Duodenal mucosa (tissue), 2 donors: Measurements from ENCODE around the gene NFE2.
"Not testable (repeated sequence)": the region's sequence is repeated elsewhere in the genome, so short reads cannot be mapped to it uniquely, and the experiment has no call there.

Experiments used
- H3K27ac ChIP-seq: one replicate; pipeline ENCODE4 v1.7.0; 2013; ENCODE audit warnings: low read depth, low read length
- H3K27me3 ChIP-seq, 2 donors: one replicate each; pipeline ENCODE4 v1.7.0; 2013; ENCODE audit warnings: low read length in 2 of 2, control low read depth in 1 of 2; ENCODE audit not compliant: insufficient read depth in 2 of 2, control insufficient read depth in 1 of 2
- H3K36me3 ChIP-seq, 2 donors: one replicate each; pipeline ENCODE4 v1.7.0; 2013; ENCODE audit warnings: low read length in 2 of 2, control low read depth in 1 of 2; ENCODE audit not compliant: insufficient read depth in 2 of 2, control insufficient read depth in 1 of 2
- H3K4me1 ChIP-seq, 2 donors: one replicate each; pipeline ENCODE4 v1.7.0; 2013; ENCODE audit warnings: low read length in 2 of 2, control low read depth in 1 of 2; ENCODE audit not compliant: insufficient read depth in 2 of 2, control insufficient read depth in 1 of 2
- H3K4me3 ChIP-seq, 2 donors: one replicate each; pipeline ENCODE4 v1.7.0; 2013; ENCODE audit warnings: low read length in 2 of 2, low read depth in 1 of 2
- H3K9ac ChIP-seq, 2 donors: one replicate each; pipeline ENCODE4 v1.7.0; 2013; ENCODE audit warnings: low read length in 2 of 2, low read depth in 1 of 2
- H3K9me3 ChIP-seq, 2 donors: one replicate each; pipeline ENCODE4 v1.7.0; 2013; ENCODE audit warnings: low read length in 2 of 2, control low read depth in 1 of 2; ENCODE audit not compliant: control insufficient read depth in 1 of 2

The NFE2 gene

GRCh38 chr12:54331461-54331860 is 30.6 kb upstream of the NFE2 start:
- H3K9me3 ChIP-seq, result no peaks in the 10 kb centered on the region
- H3K4me1 ChIP-seq, result peaks cover 26 to 27% of the 10 kb centered on the region in 2 donors
- no peak overlapping the region for H3K27ac ChIP-seq

DNA sequence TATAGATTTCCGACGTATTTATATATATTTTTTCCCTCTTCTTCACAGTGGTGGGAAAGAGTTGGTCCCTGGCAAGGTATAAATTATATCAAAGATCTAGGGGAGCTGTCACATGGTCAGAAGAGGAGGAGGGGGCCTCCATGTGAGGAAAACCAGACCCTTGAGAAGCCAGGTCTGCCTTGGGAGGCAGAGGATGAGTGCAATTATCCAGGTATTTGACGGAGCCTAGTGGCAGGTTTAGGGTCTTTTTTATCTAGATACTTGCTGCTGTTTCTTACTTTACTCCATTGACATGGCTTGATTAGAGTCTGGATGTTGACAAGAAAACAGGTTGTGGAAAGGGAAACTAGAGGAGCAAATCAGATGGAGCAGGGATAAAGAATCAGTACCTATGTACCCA is 29.6 kb upstream of the NFE2 start:
- Histone ChIP-seq H3K9me3 (no peaks in the 10 kb centered on the region), H3K4me1 (peaks cover 28 to 30% of the 10 kb centered on the region in 2 donors), H3K27ac (no peak overlapping the region), H3K4me3 (no peak overlapping the region), H3K9ac (no peak overlapping the region), H3K36me3 (peaks cover 0 to 10% of the 10 kb centered on the region in 2 donors), H3K27me3 (no peaks in the 10 kb centered on the region)

More at GRCh38 chr12:54331461-54331860, 30.6 kb upstream of the NFE2 start:
- H3K9ac ChIP-seq, result no peak overlapping the region
- peaks cover 0 to 10% of the 10 kb centered on the region in 2 donors for H3K36me3 ChIP-seq
- H3K27me3 ChIP-seq, result no peaks in the 10 kb centered on the region
- H3K4me3 ChIP-seq, result no peak overlapping the region

DNA sequence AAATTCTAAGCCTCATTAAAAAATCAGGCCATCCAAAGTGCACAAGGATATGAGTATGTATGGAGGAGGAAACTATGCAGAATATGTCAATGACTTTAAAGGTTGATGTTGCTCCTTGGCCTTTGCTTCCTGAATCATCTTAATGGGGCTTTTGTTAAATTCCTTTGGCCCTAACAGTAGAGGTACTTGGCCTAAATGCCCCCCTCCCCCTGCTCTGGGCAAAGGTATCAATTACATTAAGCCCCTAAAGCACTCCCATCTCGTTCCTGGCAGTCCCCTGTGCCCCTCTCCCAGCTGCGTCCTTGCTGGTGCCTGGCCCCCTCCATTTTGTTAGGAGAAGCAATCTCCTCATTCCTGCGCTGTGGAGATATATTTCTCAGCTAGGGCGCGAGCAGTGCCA is 28.9 kb upstream of the NFE2 start:
- Histone ChIP-seq H3K36me3 (peaks cover 0 to 10% of the 10 kb centered on the region in 2 donors), H3K4me3 (no peak overlapping the region), H3K27ac (no peak overlapping the region), H3K27me3 (no peaks in the 10 kb centered on the region), H3K9ac (no peak overlapping the region), H3K9me3 (no peaks in the 10 kb centered on the region), H3K4me1 (peaks cover 28 to 30% of the 10 kb centered on the region in 2 donors)

- Histone ChIP-seq H3K27me3 (no peaks in the 10 kb centered on the region), H3K9ac (peak overlapping the region in 1 of 2 donors; percentile 6), H3K27ac (no peak overlapping the region), H3K4me3 (peak overlapping the region; percentile 11 to 43), H3K4me1 (peaks cover 28 to 30% of the 10 kb centered on the region in 2 donors), H3K9me3 (no peaks in the 10 kb centered on the region), H3K36me3 (peaks cover 0 to 10% of the 10 kb centered on the region in 2 donors)
Observed at GRCh38 chr12:54328595-54329337, 28.0 kb upstream of the NFE2 start.

GRCh38 chr12:54325442-54326109 is 24.8 kb upstream of the NFE2 start:
- not testable (repeated sequence) for H3K27me3 ChIP-seq, H3K36me3 ChIP-seq, H3K9me3 ChIP-seq
- peak overlapping the region; percentile 65 for H3K27ac ChIP-seq
- peak overlapping the region; percentile 83 to 100 for H3K4me3 ChIP-seq
- H3K4me1 ChIP-seq, result peaks cover 23 to 26% of the 10 kb centered on the region in 2 donors
- peak overlapping the region; percentile 92 to 99 for H3K9ac ChIP-seq

DNA sequence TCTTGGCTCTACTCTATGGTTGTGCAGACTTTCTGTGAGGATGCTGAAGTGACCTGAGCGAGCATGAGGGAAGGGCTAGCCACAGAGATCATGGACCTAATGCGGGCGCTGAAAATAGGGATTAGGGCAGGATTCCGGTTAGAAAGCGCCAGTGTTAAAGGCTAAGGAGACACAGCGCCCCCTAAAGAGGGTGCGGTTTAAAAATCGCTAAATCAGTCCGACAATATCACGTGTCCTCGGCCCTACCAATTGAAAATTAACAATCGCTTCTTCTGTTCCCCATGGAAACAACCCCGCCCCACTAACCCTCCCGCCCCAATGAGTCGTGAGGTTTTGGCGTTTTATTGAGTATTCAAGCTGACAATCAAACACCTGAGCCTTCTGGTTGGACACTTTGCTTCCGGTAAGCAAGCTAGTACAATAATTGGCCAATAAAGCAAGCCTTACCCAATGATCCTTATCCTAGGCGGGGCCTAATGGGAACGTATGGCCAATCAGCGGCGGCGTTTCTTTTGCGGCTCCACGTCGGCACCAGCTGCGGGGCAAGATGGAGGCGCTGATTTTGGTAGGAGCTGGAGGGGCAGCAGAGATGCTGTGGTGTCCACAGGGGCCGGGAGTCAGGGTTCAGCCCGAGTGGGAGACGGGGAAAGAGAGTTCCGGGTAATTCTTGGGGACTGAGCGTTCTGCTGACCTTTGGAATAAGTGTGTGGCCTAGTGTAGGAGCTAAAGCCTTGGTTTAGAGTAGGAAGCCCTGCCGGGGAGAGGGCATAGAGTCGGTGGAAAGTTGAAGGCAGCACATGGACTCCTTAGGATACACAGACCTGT is 24.0 kb upstream of the NFE2 start, which contains the start of gene COPZ1:
Gene COPZ1, plus strand, starts transcription at position 515 of the 825 bp plus-strand sequence. Its CDS starts 33 bp downstream, at position 548.
- H3K36me3 ChIP-seq, result peaks cover 0 to 4% of the 10 kb centered on the region in 2 donors
- H3K9ac ChIP-seq, result peak within 1 kb of the TSS; percentile 92 to 99
- peak within 1 kb of the TSS; percentile 65 for H3K27ac ChIP-seq
- peaks cover 15 to 18% of the 10 kb centered on the region in 2 donors for H3K4me1 ChIP-seq
- H3K9me3 ChIP-seq, result no peaks in the 10 kb centered on the region
- H3K4me3 ChIP-seq, result peak within 1 kb of the TSS; percentile 83 to 100
- H3K27me3 ChIP-seq, result no peaks in the 10 kb centered on the region

DNA sequence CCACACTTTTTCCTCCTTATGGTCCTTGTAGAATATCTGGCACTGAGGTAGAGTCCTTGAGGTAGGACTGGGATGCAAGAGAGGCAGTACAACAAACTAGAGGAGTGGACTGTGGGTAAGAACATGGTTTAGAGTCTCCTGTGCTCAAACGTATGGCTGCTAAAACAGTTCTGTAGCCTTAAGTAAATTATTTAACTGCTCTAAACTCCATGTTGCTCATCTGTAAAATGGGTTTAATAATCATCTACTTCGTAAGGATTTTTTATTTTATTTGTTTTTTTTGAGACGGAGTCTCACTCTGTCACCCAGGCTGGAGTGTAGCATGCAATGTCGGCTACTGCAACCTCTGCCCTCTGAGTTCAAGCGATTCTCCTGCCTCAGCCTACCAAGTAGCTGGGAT is 20.5 kb upstream of the NFE2 start:
- Histone ChIP-seq H3K4me3 (no peak overlapping the region), H3K36me3 (no peaks in the 10 kb centered on the region), H3K27ac (no peak overlapping the region), H3K9me3 (no peaks in the 10 kb centered on the region), H3K27me3 (no peaks in the 10 kb centered on the region), H3K9ac (no peak overlapping the region), H3K4me1 (peaks cover 1 to 2% of the 10 kb centered on the region in 2 donors)

DNA sequence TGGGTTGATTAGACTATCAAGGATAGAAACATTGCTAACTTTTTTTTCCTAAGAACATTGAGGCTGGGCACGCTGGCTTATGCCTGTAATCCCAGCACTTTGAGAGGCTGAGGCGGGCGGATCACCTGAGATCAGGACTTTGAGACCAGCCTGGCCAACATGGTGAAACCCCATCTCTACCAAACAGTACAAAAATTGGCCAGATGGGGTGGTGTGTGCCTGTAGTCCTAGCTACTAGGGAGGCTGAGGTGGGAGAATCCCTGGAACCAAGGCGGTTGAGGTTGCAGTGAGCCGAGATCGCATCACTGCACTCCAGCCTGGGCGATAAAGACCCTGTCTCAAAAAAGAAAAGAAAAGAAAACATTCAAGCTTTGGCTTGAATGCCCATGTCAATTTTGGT is 11.5 kb upstream of the NFE2 start:
- H3K9me3 ChIP-seq, H3K36me3 ChIP-seq, H3K9ac ChIP-seq, H3K27ac ChIP-seq, H3K27me3 ChIP-seq, H3K4me1 ChIP-seq, H3K4me3 ChIP-seq: not testable (repeated sequence)

DNA sequence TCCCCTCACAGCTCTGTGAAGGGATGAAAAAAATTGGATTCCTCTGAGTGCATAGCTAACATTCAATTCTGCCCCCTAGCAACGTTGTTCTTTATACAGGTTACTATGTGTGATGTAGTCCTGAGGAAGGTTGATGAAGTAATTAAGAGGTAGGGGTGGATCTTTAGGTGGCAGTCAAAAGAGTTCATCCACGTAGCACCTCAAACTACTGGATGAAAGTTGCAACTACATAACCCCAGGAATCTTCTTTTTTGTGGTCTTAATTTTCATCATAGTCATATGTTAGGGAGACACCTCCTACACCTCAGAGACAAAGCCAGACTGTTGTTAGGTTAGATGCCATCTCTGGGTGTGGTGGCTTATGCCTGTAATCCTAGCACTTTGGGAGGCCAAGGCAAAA is 10.2 kb upstream of the NFE2 start:
- Histone ChIP-seq H3K36me3 (no peaks in the 10 kb centered on the region), H3K4me1 (peaks cover 6 to 9% of the 10 kb centered on the region in 2 donors), H3K9me3 (no peaks in the 10 kb centered on the region), H3K9ac (no peak overlapping the region), H3K27me3 (no peaks in the 10 kb centered on the region), H3K27ac (no peak overlapping the region), H3K4me3 (no peak overlapping the region)
